GM12874 (cell line): ENCODE measurements around the gene KIAA1328.

Source experiments
- TF ChIP-seq, protein P1 (sequence below): IDR thresholded peaks from 2 replicates; pipeline ENCODE4 v1.5.1; 2011; ENCODE audit warnings: low read depth, mild to moderate bottlenecking, control low read depth, low read length, moderate library complexity; ENCODE audit not compliant: insufficient read depth

Gene KIAA1328

DNA sequence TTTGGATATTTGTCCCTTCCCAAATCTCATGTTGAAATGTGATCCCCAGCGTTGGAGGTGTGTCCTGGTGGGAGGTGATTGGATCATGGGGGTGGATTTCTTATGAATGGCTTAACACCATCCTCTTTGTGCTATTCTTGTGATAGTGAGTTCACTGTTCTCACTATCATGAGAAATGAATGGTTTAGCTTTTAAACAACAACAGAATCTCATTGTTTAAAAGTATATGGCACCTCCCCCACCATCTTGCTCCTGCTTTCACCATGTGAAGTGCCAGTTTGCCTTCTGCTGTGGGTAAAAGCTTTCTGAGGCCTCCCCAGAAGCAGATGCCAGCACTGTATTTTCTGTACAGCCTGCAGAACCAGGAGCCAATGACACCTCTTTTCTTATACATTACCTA is 38.1 kb downstream of the KIAA1328 start:
- TF ChIP-seq, protein P1, sequence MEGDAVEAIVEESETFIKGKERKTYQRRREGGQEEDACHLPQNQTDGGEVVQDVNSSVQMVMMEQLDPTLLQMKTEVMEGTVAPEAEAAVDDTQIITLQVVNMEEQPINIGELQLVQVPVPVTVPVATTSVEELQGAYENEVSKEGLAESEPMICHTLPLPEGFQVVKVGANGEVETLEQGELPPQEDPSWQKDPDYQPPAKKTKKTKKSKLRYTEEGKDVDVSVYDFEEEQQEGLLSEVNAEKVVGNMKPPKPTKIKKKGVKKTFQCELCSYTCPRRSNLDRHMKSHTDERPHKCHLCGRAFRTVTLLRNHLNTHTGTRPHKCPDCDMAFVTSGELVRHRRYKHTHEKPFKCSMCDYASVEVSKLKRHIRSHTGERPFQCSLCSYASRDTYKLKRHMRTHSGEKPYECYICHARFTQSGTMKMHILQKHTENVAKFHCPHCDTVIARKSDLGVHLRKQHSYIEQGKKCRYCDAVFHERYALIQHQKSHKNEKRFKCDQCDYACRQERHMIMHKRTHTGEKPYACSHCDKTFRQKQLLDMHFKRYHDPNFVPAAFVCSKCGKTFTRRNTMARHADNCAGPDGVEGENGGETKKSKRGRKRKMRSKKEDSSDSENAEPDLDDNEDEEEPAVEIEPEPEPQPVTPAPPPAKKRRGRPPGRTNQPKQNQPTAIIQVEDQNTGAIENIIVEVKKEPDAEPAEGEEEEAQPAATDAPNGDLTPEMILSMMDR: no peak

DNA sequence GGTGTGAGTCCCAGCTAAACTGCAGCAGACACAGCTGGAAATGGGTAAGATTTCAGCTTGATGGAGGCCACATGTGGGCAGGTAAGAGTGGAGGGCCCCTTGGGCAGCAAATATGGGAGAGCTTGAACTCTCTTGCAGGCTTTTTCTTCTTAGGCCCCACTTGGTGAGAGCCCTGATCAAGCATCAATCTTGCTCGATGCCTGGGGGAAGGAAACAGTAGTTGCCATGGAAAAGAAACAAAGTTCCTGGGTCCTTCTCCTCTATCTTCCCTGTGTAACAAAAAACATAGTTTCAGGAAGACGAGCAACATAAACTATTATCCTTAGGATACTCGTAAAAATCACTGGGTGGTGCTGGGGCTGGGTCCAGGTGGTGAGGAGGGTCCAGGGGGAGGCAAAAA is 42.9 kb downstream of the KIAA1328 start:
- TF ChIP-seq, protein P1: no peak

DNA sequence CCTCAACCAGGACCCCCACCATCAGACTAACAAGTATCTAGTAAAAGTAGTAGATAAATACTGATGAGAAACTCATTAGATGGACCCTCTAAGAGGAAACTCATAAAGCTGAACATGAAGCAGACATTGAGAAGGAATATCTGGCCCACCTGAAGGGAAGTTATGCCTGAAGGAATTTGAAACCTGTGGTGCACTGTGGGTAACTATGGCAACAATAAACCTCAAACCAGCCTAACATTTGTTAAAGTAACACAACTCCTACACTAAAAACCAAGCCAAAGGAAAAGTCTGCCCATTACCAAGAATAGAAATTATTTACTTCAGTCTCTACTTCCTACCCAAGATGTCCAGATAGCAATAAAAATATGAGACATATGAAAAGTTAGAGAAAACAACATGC is 43.4 kb downstream of the KIAA1328 start:
- TF ChIP-seq, protein P1: no peak

DNA sequence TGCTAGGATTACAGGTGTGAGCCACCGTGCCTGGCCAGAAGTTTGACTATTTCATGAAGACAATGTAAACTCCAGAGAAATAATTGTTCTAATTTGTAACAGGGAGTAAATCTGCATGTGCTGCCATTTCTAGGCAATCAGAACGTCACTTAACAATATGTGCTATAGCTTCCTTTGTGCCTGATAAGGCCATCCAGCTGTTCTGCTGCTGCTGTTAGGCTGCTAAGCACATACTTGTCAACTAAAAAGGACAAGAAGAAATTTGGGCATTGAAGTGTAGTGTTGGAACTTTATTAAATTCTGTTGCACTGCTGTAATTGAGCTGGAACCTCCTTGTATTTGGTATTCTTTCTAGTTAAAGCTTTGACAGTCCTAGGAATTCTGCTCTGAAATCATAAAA is 57.1 kb downstream of the KIAA1328 start:
- TF ChIP-seq, protein P1: no peak

DNA sequence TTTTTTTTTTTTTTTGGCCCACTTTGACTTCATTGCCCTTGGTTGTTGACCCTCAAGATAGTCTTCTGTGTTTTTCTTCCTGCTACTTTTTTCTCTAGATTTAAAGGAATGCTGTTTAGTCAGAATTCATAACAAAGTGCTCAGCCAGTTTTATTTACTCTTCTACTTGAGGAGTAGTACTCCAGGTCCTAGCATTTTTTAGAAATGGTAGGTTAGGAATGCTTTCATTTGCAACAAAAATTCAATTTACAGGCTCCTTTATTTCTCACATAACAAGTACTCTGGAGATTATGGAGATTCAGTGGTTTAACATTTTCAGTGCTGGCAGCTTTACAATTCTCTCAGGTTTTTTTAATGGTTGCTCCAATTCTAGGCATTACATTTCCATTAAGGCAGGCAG is 58.2 kb downstream of the KIAA1328 start:
- TF ChIP-seq, protein P1: no peak

DNA sequence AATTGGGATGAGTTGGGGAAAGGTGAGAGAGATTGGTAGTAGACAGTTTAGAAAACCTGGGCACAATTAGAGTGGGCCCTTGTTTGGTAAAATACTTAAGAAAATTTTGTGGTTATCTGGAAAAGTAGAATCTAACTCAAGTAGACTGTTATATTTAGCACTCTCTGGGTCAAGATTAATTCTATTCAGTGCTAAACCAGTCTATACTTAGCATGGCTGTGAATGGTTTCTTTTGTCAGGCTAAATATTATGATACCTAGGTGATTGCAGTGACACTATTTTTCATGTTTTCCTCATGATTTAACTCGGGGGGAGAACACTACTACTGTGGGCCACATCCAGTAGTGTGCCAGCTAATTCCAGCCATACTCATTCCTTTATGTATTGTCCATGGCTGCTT is 58.9 kb downstream of the KIAA1328 start:
- TF ChIP-seq, protein P1: no peak

DNA sequence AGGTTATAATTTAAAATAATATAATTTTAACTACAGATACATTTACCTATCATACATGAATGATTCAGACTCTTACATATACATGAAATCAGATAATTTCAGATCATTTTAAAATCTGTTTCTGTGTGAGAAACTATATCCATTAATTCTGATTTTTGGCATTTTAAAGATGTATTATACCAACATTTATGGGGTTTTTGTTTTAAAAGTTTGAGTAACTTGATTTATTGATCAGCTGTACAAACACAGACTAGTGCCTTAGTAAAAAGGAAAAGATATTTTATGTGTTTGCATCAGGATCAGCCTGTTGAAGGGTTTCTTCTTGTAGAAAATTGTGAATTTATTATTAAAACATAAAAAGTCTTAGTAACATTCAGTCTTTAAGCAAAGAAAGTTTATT is 59.9 kb downstream of the KIAA1328 start:
- TF ChIP-seq, protein P1: no peak

DNA sequence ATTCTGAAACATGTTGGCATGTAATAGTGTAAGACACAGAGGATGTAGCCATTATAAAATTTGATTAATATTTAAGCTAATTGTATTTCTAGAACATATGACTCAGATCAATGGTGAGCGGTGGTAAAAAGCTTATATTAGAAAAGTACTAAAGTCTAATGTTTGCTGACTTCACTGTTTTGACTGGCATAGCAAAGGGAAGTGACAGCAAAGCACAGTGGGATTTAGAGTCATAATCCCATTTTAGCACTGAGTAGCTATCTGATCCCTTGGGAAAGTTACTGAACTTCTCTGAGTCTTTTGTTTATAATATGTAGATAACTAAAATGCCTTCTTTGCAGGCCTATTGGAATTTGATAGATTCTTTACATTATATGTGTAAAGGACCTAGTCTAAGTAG is 60.4 kb downstream of the KIAA1328 start:
- TF ChIP-seq, protein P1: no peak
